SK-N-SH (cell line): Measurements from ENCODE around the gene IL4. TPM values are rescaled to one million over a fixed set of nuclear protein-coding genes. Genes with fewer than 3 reads are reported as not detected.

Source experiments
- CTCF ChIA-PET: fragments of 300-600, 350-600 bp; formaldehyde crosslinking; extraction: SDS; loops from one replicate; lab custom pipeline; 2021; lab: Yijun Ruan, JAX
- POLR2A ChIA-PET: fragments of 350-600 bp; sonication (Branson Sonifier 250); formaldehyde crosslinking; extraction: SDS; loops from one replicate; lab custom pipeline; 2020; ENCODE audit warnings: antibody characterized with exemption, inconsistent platforms; lab: Yijun Ruan, JAX
- DNase-seq: peaks from one replicate; pipeline ENCODE4 v3.0.0; 2012
- H2AFZ ChIP-seq: fragments of 200-600 bp; sonication (generic); 2 replicates; pipeline ENCODE4 v1.8.1; 2016; ENCODE audit warnings: antibody characterized with exemption, mild to moderate bottlenecking, low read depth
- H3F3A ChIP-seq: fragments of 200-600 bp; sonication (generic); replicated peaks from 2 replicates; pipeline ENCODE3; 2016; ENCODE audit warnings: antibody characterized with exemption, mild to moderate bottlenecking; ENCODE audit not compliant: insufficient read depth
- H3K27ac ChIP-seq, 2 experiments: fragments of 200-500 bp in 1 of 2; fragments of 200-600 bp in 1 of 2; sonication (Bioruptor generic) in 1 of 2; sonication (generic), shearing (Covaris generic) in 1 of 2; 2 replicates each; pipeline versions ENCODE4 v1.5.1 to v1.6.1; 2014 to 2016; ENCODE audit warnings: low read depth in 2 of 2, inconsistent platforms in 1 of 2, low read length in 1 of 2, mild to moderate bottlenecking in 1 of 2, mixed read lengths in 1 of 2
- H3K27me3 ChIP-seq: fragments of 200-600 bp; sonication (generic), shearing (Covaris generic); 2 replicates; pipeline ENCODE4 v1.6.1; 2016; ENCODE audit warnings: mixed run types; ENCODE audit not compliant: insufficient read depth
- H3K36me3 ChIP-seq, 2 experiments: fragments of 200-500 bp in 1 of 2; fragments of 200-600 bp in 1 of 2; sonication (Bioruptor generic) in 1 of 2; sonication (generic) in 1 of 2; replicated peaks in 1 of 2; 2 replicates each; pipeline versions ENCODE3 to v1.5.1; 2014 to 2016; ENCODE audit warnings: low read length in 1 of 2, mild to moderate bottlenecking in 1 of 2; ENCODE audit not compliant: insufficient read depth in 2 of 2, control insufficient read depth in 1 of 2
- H3K4me1 ChIP-seq, 2 experiments: fragments of 200-500 bp in 1 of 2; fragments of 200-600 bp in 1 of 2; sonication (Bioruptor generic) in 1 of 2; sonication (generic), shearing (Covaris generic) in 1 of 2; 2 replicates each; pipeline versions ENCODE4 v1.5.1 to v1.6.1; 2014 to 2016; ENCODE audit warnings: low read depth in 1 of 2, low read length in 1 of 2, mixed run types in 1 of 2; ENCODE audit not compliant: insufficient read depth in 2 of 2, control insufficient read depth in 1 of 2
- H3K4me2 ChIP-seq: fragments of 200-600 bp; sonication (generic), shearing (Covaris generic); 2 replicates; pipeline ENCODE4 v1.6.1; 2017; ENCODE audit warnings: mixed run types
- H3K4me3 ChIP-seq, 2 experiments: fragments of 200-500 bp in 1 of 2; fragments of 200-600 bp in 1 of 2; sonication (Bioruptor generic) in 1 of 2; sonication (generic), shearing (Covaris generic) in 1 of 2; 2 replicates each; pipeline versions ENCODE4 v1.5.1 to v1.8.1; 2014 to 2016; ENCODE audit warnings: low read depth in 2 of 2, inconsistent platforms in 1 of 2, low read length in 1 of 2, mild to moderate bottlenecking in 1 of 2, mixed read lengths in 1 of 2, moderate library complexity in 1 of 2
- H3K79me2 ChIP-seq: fragments of 200-600 bp; sonication (generic); 2 replicates; pipeline ENCODE4 v1.8.1; 2017; ENCODE audit warnings: mild to moderate bottlenecking; ENCODE audit not compliant: insufficient read depth
- H3K9ac ChIP-seq: fragments of 200-600 bp; sonication (generic); 2 replicates; pipeline ENCODE4 v1.6.1; 2017; ENCODE audit warnings: mixed run types
- H3K9me2 ChIP-seq: fragments of 200-600 bp; sonication (generic); 2 replicates; pipeline ENCODE4 v1.6.1; 2017; ENCODE audit warnings: mixed run types
- H3K9me3 ChIP-seq: fragments of 200-600 bp; sonication (generic); 2 replicates; pipeline ENCODE4 v1.6.1; 2017; ENCODE audit warnings: mixed run types, mild to moderate bottlenecking, moderate library complexity
- H4K20me1 ChIP-seq: fragments of 200-600 bp; sonication (generic); 2 replicates; pipeline ENCODE4 v1.6.1; 2017; ENCODE audit warnings: mild to moderate bottlenecking, mixed run types; ENCODE audit not compliant: insufficient read depth
- CHD2 ChIP-seq: fragments of 150-350 bp; IDR thresholded peaks from 2 replicates; pipeline ENCODE4 v1.6.1; 2018; ENCODE audit warnings: low read length; ENCODE audit not compliant: partially characterized antibody
- MEF2A ChIP-seq: IDR thresholded peaks from 2 replicates; pipeline ENCODE4 v1.4.0; 2012; ENCODE audit warnings: low read depth, borderline replicate concordance
- MXI1 ChIP-seq: IDR thresholded peaks from 2 replicates; pipeline ENCODE4 v1.6.1; 2012; ENCODE audit warnings: mild to moderate bottlenecking, low read depth, low read length, improper control_type of control experiment
- POLR2AphosphoS5 ChIP-seq: IDR thresholded peaks from 2 replicates; pipeline ENCODE4 v1.6.1; 2012; ENCODE audit warnings: low read depth, low read length
- RAD21 ChIP-seq: IDR thresholded peaks from 2 replicates; pipeline ENCODE4 v1.6.1; 2012; ENCODE audit warnings: mild to moderate bottlenecking, low read length
- RCOR1 ChIP-seq: fragments of 150-350 bp; IDR thresholded peaks from 2 replicates; pipeline ENCODE4 v1.6.1; 2017; ENCODE audit warnings: antibody characterized with exemption, low read length
- RFX5 ChIP-seq: IDR thresholded peaks from 2 replicates; pipeline ENCODE4 v1.6.1; 2012; ENCODE audit warnings: mild to moderate bottlenecking, improper control_type of control experiment, low read length
- RXRA ChIP-seq: IDR thresholded peaks from 2 replicates; pipeline ENCODE4 v1.4.0; 2012; ENCODE audit warnings: low read depth, mild to moderate bottlenecking, borderline replicate concordance
- SMC3 ChIP-seq: IDR thresholded peaks from 2 replicates; pipeline ENCODE4 v1.6.1; 2012; ENCODE audit warnings: low read depth, low read length, improper control_type of control experiment
- TAF1 ChIP-seq: IDR thresholded peaks from 2 replicates; pipeline ENCODE4 v1.6.1; 2012; ENCODE audit warnings: low read depth, mild to moderate bottlenecking, low read length, moderate library complexity, borderline replicate concordance
- ZBTB33 ChIP-seq: IDR thresholded peaks from 2 replicates; pipeline ENCODE4 v1.4.0; 2012; ENCODE audit warnings: low read depth, borderline replicate concordance
- WGBS: methylation state at CpG from one replicate; pipeline ENCODE4 v1.1.6; 2017; ENCODE audit warnings: low lambda C conversion rate; 5-methylcytosine and 5-hydroxymethylcytosine counted together
- polyA plus RNA-seq, 3 experiments: library from polyadenylated mRNA; depleted of rRNA; stranded (reverse); fragments of >200 nt; gene quantifications; 2 replicates each; pipeline ENCODE4 v1.2.3, GENCODE V29; 2012
- TF ChIP-seq, protein P1 (sequence below): IDR thresholded peaks from 2 replicates; pipeline ENCODE4 v1.6.1; 2012; ENCODE audit warnings: mild to moderate bottlenecking, low read depth, low read length, moderate library complexity
- TF ChIP-seq, protein P2 (sequence below): fragments of 150-350 bp; IDR thresholded peaks from 2 replicates; pipeline ENCODE4 v1.6.1; 2016; ENCODE audit warnings: mild to moderate bottlenecking, low read depth, low read length

IL4 gene
- polyA plus RNA-seq, 1 of the 3 experiments (the other 2 are of a cell fraction), result not detected

GRCh38 chr5:132646583-132647266 is 27.1 kb upstream of the IL4 start:
- H3K4me3 ChIP-seq, result no peak overlapping the region
- no peak for TF ChIP-seq TAF1
- no peak for TF ChIP-seq RCOR1
- no peak for TF ChIP-seq RFX5
- TF ChIP-seq MXI1, result no peak
- TF ChIP-seq ZBTB33, result no peak
- no peak for TF ChIP-seq SMC3
- no peaks in the 10 kb centered on the region for H3K27me3 ChIP-seq
- DNase-seq, result no peak
- peaks cover 11 to 24% of the 10 kb centered on the region in 2 experiments for H3K36me3 ChIP-seq
- CTCF ChIA-PET, result no interaction called here
- H3K9me2 ChIP-seq, result no peaks in the 10 kb centered on the region
- H4K20me1 ChIP-seq, result no peaks in the 10 kb centered on the region
- H3K4me1 ChIP-seq, result no peaks in the 10 kb centered on the region
- WGBS, result 93% methylated on average over 11 of the region's 11 CpGs
- H3K9ac ChIP-seq, result no peak overlapping the region
- H3K9me3 ChIP-seq, result no peaks in the 10 kb centered on the region
- no peaks in the 10 kb centered on the region for H3F3A ChIP-seq
- H3K4me2 ChIP-seq, result no peak overlapping the region
- POLR2A ChIA-PET, result no interaction called here
- H2AFZ ChIP-seq, result no peak overlapping the region
- no peak overlapping the region for H3K27ac ChIP-seq
- H3K79me2 ChIP-seq, result no peaks in the 10 kb centered on the region

GRCh38 chr5:132647473-132647872 is 26.3 kb upstream of the IL4 start:
- POLR2A ChIA-PET, result no interaction called here
- no peaks in the 10 kb centered on the region for H4K20me1 ChIP-seq
- WGBS, result 97% methylated on average over 2 of the region's 2 CpGs

More at GRCh38 chr5:132647473-132647872, 26.3 kb upstream of the IL4 start:
- Histone ChIP-seq H2AFZ (no peak overlapping the region), H3K9me3 (no peaks in the 10 kb centered on the region)
- TF ChIP-seq RXRA (no peak), RFX5 (no peak), MEF2A (no peak), POLR2AphosphoS5 (no peak), RCOR1 (no peak), RAD21 (no peak), CHD2 (no peak), TAF1 (no peak)
- TF ChIP-seq, protein P1, sequence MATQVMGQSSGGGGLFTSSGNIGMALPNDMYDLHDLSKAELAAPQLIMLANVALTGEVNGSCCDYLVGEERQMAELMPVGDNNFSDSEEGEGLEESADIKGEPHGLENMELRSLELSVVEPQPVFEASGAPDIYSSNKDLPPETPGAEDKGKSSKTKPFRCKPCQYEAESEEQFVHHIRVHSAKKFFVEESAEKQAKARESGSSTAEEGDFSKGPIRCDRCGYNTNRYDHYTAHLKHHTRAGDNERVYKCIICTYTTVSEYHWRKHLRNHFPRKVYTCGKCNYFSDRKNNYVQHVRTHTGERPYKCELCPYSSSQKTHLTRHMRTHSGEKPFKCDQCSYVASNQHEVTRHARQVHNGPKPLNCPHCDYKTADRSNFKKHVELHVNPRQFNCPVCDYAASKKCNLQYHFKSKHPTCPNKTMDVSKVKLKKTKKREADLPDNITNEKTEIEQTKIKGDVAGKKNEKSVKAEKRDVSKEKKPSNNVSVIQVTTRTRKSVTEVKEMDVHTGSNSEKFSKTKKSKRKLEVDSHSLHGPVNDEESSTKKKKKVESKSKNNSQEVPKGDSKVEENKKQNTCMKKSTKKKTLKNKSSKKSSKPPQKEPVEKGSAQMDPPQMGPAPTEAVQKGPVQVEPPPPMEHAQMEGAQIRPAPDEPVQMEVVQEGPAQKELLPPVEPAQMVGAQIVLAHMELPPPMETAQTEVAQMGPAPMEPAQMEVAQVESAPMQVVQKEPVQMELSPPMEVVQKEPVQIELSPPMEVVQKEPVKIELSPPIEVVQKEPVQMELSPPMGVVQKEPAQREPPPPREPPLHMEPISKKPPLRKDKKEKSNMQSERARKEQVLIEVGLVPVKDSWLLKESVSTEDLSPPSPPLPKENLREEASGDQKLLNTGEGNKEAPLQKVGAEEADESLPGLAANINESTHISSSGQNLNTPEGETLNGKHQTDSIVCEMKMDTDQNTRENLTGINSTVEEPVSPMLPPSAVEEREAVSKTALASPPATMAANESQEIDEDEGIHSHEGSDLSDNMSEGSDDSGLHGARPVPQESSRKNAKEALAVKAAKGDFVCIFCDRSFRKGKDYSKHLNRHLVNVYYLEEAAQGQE, result no peak
- TF ChIP-seq, protein P2, sequence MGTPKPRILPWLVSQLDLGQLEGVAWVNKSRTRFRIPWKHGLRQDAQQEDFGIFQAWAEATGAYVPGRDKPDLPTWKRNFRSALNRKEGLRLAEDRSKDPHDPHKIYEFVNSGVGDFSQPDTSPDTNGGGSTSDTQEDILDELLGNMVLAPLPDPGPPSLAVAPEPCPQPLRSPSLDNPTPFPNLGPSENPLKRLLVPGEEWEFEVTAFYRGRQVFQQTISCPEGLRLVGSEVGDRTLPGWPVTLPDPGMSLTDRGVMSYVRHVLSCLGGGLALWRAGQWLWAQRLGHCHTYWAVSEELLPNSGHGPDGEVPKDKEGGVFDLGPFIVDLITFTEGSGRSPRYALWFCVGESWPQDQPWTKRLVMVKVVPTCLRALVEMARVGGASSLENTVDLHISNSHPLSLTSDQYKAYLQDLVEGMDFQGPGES, result no peak
- TF ChIP-seq, all 33 proteins: peak for 0
- CTCF ChIA-PET, result interaction anchor here (1.1 kb wide), 1 partner anchor 10 kb away, joined by 3 read pairs; the partner anchor contains the start of gene IL13
- Histone ChIP-seq H3K9me2 (no peaks in the 10 kb centered on the region), H3K79me2 (no peaks in the 10 kb centered on the region), H3K27ac (no peak overlapping the region), H3K4me3 (no peak overlapping the region), H3K9ac (no peak overlapping the region), H3K36me3 (peaks cover 5 to 17% of the 10 kb centered on the region in 2 experiments), H3F3A (no peaks in the 10 kb centered on the region), H3K4me1 (no peaks in the 10 kb centered on the region), H3K27me3 (no peaks in the 10 kb centered on the region), H3K4me2 (no peak overlapping the region)
- DNase-seq, result no peak
